CD1c-positive myeloid dendritic cell (primary cell): ENCODE data around the gene ISYNA1.

Experiments used
- DNase-seq: peaks from one replicate; pipeline ENCODE4 v3.0.0-alpha.2; 2016; ENCODE audit errors: extremely low spot score

Gene ISYNA1

GRCh38 chr19:18392417-18392816, 45.5 kb downstream of the ISYNA1 start:
- DNase-seq, result peak; percentile 93

- DNase-seq, result no peak
Observed at GRCh38 chr19:18391509-18392075, 46.3 kb downstream of the ISYNA1 start.

GRCh38 chr19:18390065-18390907, 47.6 kb downstream of the ISYNA1 start:
- DNase-seq, result no peak

GRCh38 chr19:18389726-18390064, 48.2 kb downstream of the ISYNA1 start:
- DNase-seq, result no peak

GRCh38 chr19:18388960-18389725, 48.8 kb downstream of the ISYNA1 start:
- DNase-seq, result no peak

GRCh38 chr19:18388100-18388959, 49.6 kb downstream of the ISYNA1 start:
- peak; percentile 94 for DNase-seq

- no peak for DNase-seq
Observed at GRCh38 chr19:18386543-18387271, 51.2 kb downstream of the ISYNA1 start.

- peak; percentile 51 for DNase-seq
Observed at GRCh38 chr19:18385675-18386542, 52.0 kb downstream of the ISYNA1 start, which contains the start of gene GDF15. GDF15 (plus strand) TSS chr19:18386158; CDS start chr19:18386190, 32 bp downstream.

GRCh38 chr19:18385359-18385674, 52.6 kb downstream of the ISYNA1 start:
- no peak for DNase-seq

GRCh38 chr19:18384775-18385174, 53.2 kb downstream of the ISYNA1 start:
- no peak for DNase-seq
